Mesothelial cell of epicardium (in vitro differentiated cells): ENCODE measurements around the gene SHROOM3. TPM values are rescaled to one million over a fixed set of nuclear protein-coding genes. Genes with fewer than 3 reads are reported as not detected.

ENCODE experiments used
- DNase-seq, 2 experiments: peaks; one replicate each; pipeline ENCODE4 v3.0.0; 2021; ENCODE audit warnings: low spot score in 2 of 2; ENCODE audit not compliant: unreplicated experiment in 2 of 2
- H3K27ac Mint-ChIP-seq: 2 replicates; pipeline ENCODE4 v1.8.0; 2021; ENCODE audit warnings: mixed read lengths
- H3K27me3 Mint-ChIP-seq: 2 replicates; pipeline ENCODE4 v1.8.0; 2021; ENCODE audit warnings: low read depth, mixed read lengths
- H3K36me3 Mint-ChIP-seq: 2 replicates; pipeline ENCODE4 v1.8.0; 2021; ENCODE audit warnings: mixed read lengths
- H3K4me1 Mint-ChIP-seq: 2 replicates; pipeline ENCODE4 v1.8.0; 2021; ENCODE audit warnings: mixed read lengths
- H3K4me3 Mint-ChIP-seq: 2 replicates; pipeline ENCODE4 v1.8.0; 2021; ENCODE audit warnings: mild to moderate bottlenecking, moderate library complexity, mixed read lengths
- H3K9me3 Mint-ChIP-seq: 2 replicates; pipeline ENCODE4 v1.8.0; 2021; ENCODE audit warnings: mixed read lengths
- CTCF ChIP-seq: fragments of 200-600 bp; sonication (generic); IDR thresholded peaks from one replicate; pipeline ENCODE4 v1.5.0; 2021; ENCODE audit warnings: antibody characterized with exemption; ENCODE audit not compliant: unreplicated experiment
- total RNA-seq: library from RNA; stranded (reverse); gene quantifications from 3 replicates; pipeline ENCODE4 v1.2.1, GENCODE V29; 2021

The SHROOM3 gene
- total RNA-seq, 1 donor from 2014 or later = 62.7 TPM

- peaks cover 78% of the 10 kb centered on the region for H3K4me1 Mint-ChIP-seq
- H3K36me3 Mint-ChIP-seq = peaks cover 7% of the 10 kb centered on the region
- no peaks in the 10 kb centered on the region for H3K27me3 Mint-ChIP-seq
- peak overlapping the region; percentile 98 for H3K27ac Mint-ChIP-seq
- peaks cover 3% of the 10 kb centered on the region for H3K9me3 Mint-ChIP-seq
- TF ChIP-seq CTCF = no peak
- no peak for DNase-seq
- peak overlapping the region; percentile 36 for H3K4me3 Mint-ChIP-seq
Measured at GRCh38 chr4:76589402-76589801, 154.4 kb downstream of the SHROOM3 start.

- Mint-ChIP-seq H3K4me1 (peaks cover 71% of the 10 kb centered on the region), H3K4me3 (peak overlapping the region; percentile 36), H3K36me3 (peaks cover 11% of the 10 kb centered on the region), H3K27me3 (no peaks in the 10 kb centered on the region), H3K27ac (peak overlapping the region; percentile 98), H3K9me3 (peaks cover 3% of the 10 kb centered on the region)
- peak in 1 of 2 experiments; percentile 54 for DNase-seq
- no peak for TF ChIP-seq CTCF
Measured at GRCh38 chr4:76589872-76590797, 155.1 kb downstream of the SHROOM3 start.

GRCh38 chr4:76590798-76591281 is 155.8 kb downstream of the SHROOM3 start:
- no peak for TF ChIP-seq CTCF
- H3K9me3 Mint-ChIP-seq = peaks cover 3% of the 10 kb centered on the region
- peaks cover 64% of the 10 kb centered on the region for H3K4me1 Mint-ChIP-seq
- peaks cover 15% of the 10 kb centered on the region for H3K36me3 Mint-ChIP-seq
- H3K27ac Mint-ChIP-seq = peak overlapping the region; percentile 98
- no peak for DNase-seq
- no peaks in the 10 kb centered on the region for H3K27me3 Mint-ChIP-seq
- H3K4me3 Mint-ChIP-seq = peak overlapping the region; percentile 11

GRCh38 chr4:76591992-76592391 is 157.0 kb downstream of the SHROOM3 start:
- H3K9me3 Mint-ChIP-seq = peaks cover 3% of the 10 kb centered on the region
- no peak overlapping the region for H3K4me3 Mint-ChIP-seq
- H3K27ac Mint-ChIP-seq = peak overlapping the region; percentile 98
- peaks cover 57% of the 10 kb centered on the region for H3K4me1 Mint-ChIP-seq
- H3K36me3 Mint-ChIP-seq = peaks cover 15% of the 10 kb centered on the region
- no peaks in the 10 kb centered on the region for H3K27me3 Mint-ChIP-seq
- TF ChIP-seq CTCF = no peak
- DNase-seq = no peak

GRCh38 chr4:76592460-76592859 is 157.4 kb downstream of the SHROOM3 start:
- Mint-ChIP-seq H3K9me3 (peaks cover 3% of the 10 kb centered on the region), H3K4me3 (no peak overlapping the region), H3K36me3 (peaks cover 15% of the 10 kb centered on the region), H3K27ac (peak overlapping the region; percentile 98), H3K27me3 (no peaks in the 10 kb centered on the region), H3K4me1 (peaks cover 57% of the 10 kb centered on the region)
- DNase-seq = no peak
- TF ChIP-seq CTCF = no peak
